HCT116 (cell line): ENCODE data around the gene GGCX. TPM values are rescaled to one million over a fixed set of nuclear protein-coding genes. Genes with fewer than 3 reads are reported as not detected.

ENCODE experiments used
- ATAC-seq: fragments of 200-7000 bp; cut with Tn5 transposase; 2 replicates; pipeline ENCODE4 v1.9.1; 2020; ENCODE audit warnings: mild to moderate bottlenecking, moderate library complexity
- BruUV-seq: library from RNA; stranded (reverse); fragments of 400-500 nt; replicated peaks from 2 replicates; lab custom pipeline; 2021; lab: Mats Ljungman, UMichigan
- CTCF ChIA-PET: fragments of 300-600 bp; sonication (Branson Sonifier 250); formaldehyde crosslinking; loops from one replicate; lab custom pipeline; 2021; ENCODE audit warnings: antibody characterized with exemption; lab: Charles Lee
- POLR2A ChIA-PET: fragments of 300-600, 350-600 bp; sonication (Branson Sonifier 250); formaldehyde crosslinking; loops from one replicate; lab custom pipeline; 2021; ENCODE audit warnings: antibody characterized with exemption; lab: Charles Lee
- RAD21 ChIA-PET, 2 experiments: fragments of 300-600 bp; sonication (Branson Sonifier 250); formaldehyde crosslinking; loops; one replicate each; lab custom pipeline; 2023; ENCODE audit warnings: low total read pairs in 2 of 2; ENCODE audit not compliant: uncharacterized antibody in 2 of 2, unreplicated experiment in 2 of 2, low non-redundant PET in 1 of 2; lab: Charles Lee
- DNase-seq: peaks from one replicate; pipeline ENCODE4 v3.0.0-alpha.2; 2010; ENCODE audit warnings: low read depth, low spot score
- H2AFZ ChIP-seq: fragments of 200-600 bp; shearing (Covaris generic), sonication (generic); 2 replicates; pipeline ENCODE4 v1.6.1; 2017; ENCODE audit warnings: low read depth, mixed run types, mixed read lengths, antibody characterized with exemption, low read length; ENCODE audit not compliant: poor library complexity, severe bottlenecking
- H3K27ac ChIP-seq: 2 replicates; pipeline ENCODE4 v1.5.1; 2012; ENCODE audit warnings: low read depth, low read length
- H3K27me3 ChIP-seq: fragments of 200-600 bp; sonication (generic); 2 replicates; pipeline ENCODE4 v1.6.1; 2016; ENCODE audit warnings: mixed run types, low read length, mixed read lengths; ENCODE audit not compliant: insufficient read depth
- H3K36me3 ChIP-seq, 2 experiments: fragments of 200-500 bp in 1 of 2; fragments of 200-600 bp in 1 of 2; sonication (Bioruptor generic) in 1 of 2; sonication (generic) in 1 of 2; 2 replicates each; pipeline versions ENCODE4 v1.5.1 to v1.6.1; 2014 to 2016; ENCODE audit warnings: low read length in 2 of 2, inconsistent platforms in 1 of 2, mixed read lengths in 1 of 2, mixed run types in 1 of 2; ENCODE audit not compliant: insufficient read depth in 2 of 2, control insufficient read depth in 1 of 2
- H3K4me1 ChIP-seq, 2 experiments: fragments of 200-600 bp in 1 of 2; sonication (generic) in 1 of 2; 2 replicates each; pipeline versions ENCODE4 v1.5.1 to v1.6.1; 2012 to 2017; ENCODE audit warnings: low read length in 2 of 2, inconsistent platforms in 1 of 2, mild to moderate bottlenecking in 1 of 2, mixed read lengths in 1 of 2, mixed run types in 1 of 2, moderate library complexity in 1 of 2; ENCODE audit not compliant: insufficient read depth in 2 of 2, control insufficient read depth in 1 of 2
- H3K4me2 ChIP-seq: fragments of 200-600 bp; sonication (generic); 2 replicates; pipeline ENCODE4 v1.6.1; 2017; ENCODE audit warnings: mixed run types, low read length, mixed read lengths
- H3K4me3 ChIP-seq, 2 experiments: fragments of 200-600 bp in 1 of 2; sonication (generic) in 1 of 2; replicated peaks in 1 of 2; 2 replicates each; pipeline ENCODE4 v1.5.1; 2011 to 2016; ENCODE audit warnings: low read length in 2 of 2, control low read depth in 1 of 2, low read depth in 1 of 2, mild to moderate bottlenecking in 1 of 2, mixed read lengths in 1 of 2, mixed run types in 1 of 2
- H3K79me2 ChIP-seq: fragments of 200-600 bp; sonication (generic); 2 replicates; pipeline ENCODE4 v1.6.1; 2017; ENCODE audit warnings: mild to moderate bottlenecking, mixed run types, low read length, moderate library complexity, mixed read lengths; ENCODE audit not compliant: insufficient read depth
- H3K9ac ChIP-seq: fragments of 200-600 bp; sonication (generic); 2 replicates; pipeline ENCODE4 v1.6.1; 2016; ENCODE audit warnings: low read length, mixed read lengths
- H3K9me2 ChIP-seq: fragments of 200-600 bp; sonication (generic), shearing (Covaris generic); 2 replicates; pipeline ENCODE4 v1.6.1; 2017; ENCODE audit warnings: mixed run types, mild to moderate bottlenecking, moderate library complexity; ENCODE audit not compliant: insufficient read depth
- H3K9me3 ChIP-seq, 2 experiments: fragments of 200-500 bp in 1 of 2; fragments of 200-600 bp in 1 of 2; sonication (Bioruptor generic) in 1 of 2; sonication (generic) in 1 of 2; 2 replicates each; pipeline ENCODE4 v1.6.1; 2014 to 2017; ENCODE audit warnings: low read length in 2 of 2, mixed read lengths in 2 of 2, inconsistent platforms in 1 of 2, low read depth in 1 of 2, mild to moderate bottlenecking in 1 of 2, mixed run types in 1 of 2, moderate library complexity in 1 of 2; ENCODE audit not compliant: control insufficient read depth in 1 of 2, insufficient read depth in 1 of 2
- H4K20me1 ChIP-seq: fragments of 200-600 bp; sonication (generic), shearing (Covaris generic); 2 replicates; pipeline ENCODE4 v1.6.1; 2017; ENCODE audit warnings: mixed run types, mild to moderate bottlenecking, moderate library complexity; ENCODE audit not compliant: insufficient read depth
- ATF3 ChIP-seq: IDR thresholded peaks from 2 replicates; pipeline ENCODE4 v1.6.1; 2012
- CBX3 ChIP-seq: IDR thresholded peaks from 2 replicates; pipeline ENCODE4 v1.6.1; 2012; ENCODE audit warnings: low read depth
- CTCF ChIP-seq, 3 experiments: fragments of 200-600 bp in 1 of 3; sonication (generic) in 1 of 3; IDR thresholded peaks in 2 of 3; conservative IDR thresholded peaks in 1 of 3; 2 replicates each; pipeline ENCODE4 v1.5.1; 2012 to 2017; ENCODE audit warnings: low read depth in 2 of 3, low read length in 2 of 3, antibody characterized with exemption in 1 of 3, borderline replicate concordance in 1 of 3, control low read depth in 1 of 3, mild to moderate bottlenecking in 1 of 3, mixed read lengths in 1 of 3, mixed run types in 1 of 3, moderate library complexity in 1 of 3; ENCODE audit not compliant: insufficient read depth in 1 of 3
- EGR1 ChIP-seq: IDR thresholded peaks from 2 replicates; pipeline ENCODE4 v1.6.1; 2012; ENCODE audit warnings: low read depth
- EZH2 ChIP-seq: fragments of 200-600 bp; sonication (generic); IDR thresholded peaks from 2 replicates; pipeline ENCODE4 v1.6.1; 2017; ENCODE audit warnings: antibody characterized with exemption, mixed run types
- FOSL1 ChIP-seq: IDR thresholded peaks from 2 replicates; pipeline ENCODE4 v1.6.1; 2012; ENCODE audit warnings: low read depth
- JUND ChIP-seq: IDR thresholded peaks from 2 replicates; pipeline ENCODE4 v1.6.1; 2012
- REST ChIP-seq: IDR thresholded peaks from 2 replicates; pipeline ENCODE4 v1.6.1; 2012; ENCODE audit warnings: low read depth
- SP1 ChIP-seq: IDR thresholded peaks from 2 replicates; pipeline ENCODE4 v1.6.1; 2012; ENCODE audit warnings: low read depth
- ZFX ChIP-seq: fragments of 450-650 bp; IDR thresholded peaks from 2 replicates; pipeline ENCODE4 v1.6.1; 2017
- ZNF274 ChIP-seq: fragments of 200-500 bp; sonication (Bioruptor generic); IDR thresholded peaks from 2 replicates; pipeline ENCODE4 v1.6.1; 2014; ENCODE audit warnings: mild to moderate bottlenecking, low read depth, low read length, inconsistent platforms
- intact Hi-C: fragments of 100-400 bp; cut with micrococcal nuclease; formaldehyde crosslinking; loops from 2 replicates; pipeline ENCODE4 v1.10.0; 2022
- total RNA-seq: library from RNA; stranded (reverse); gene quantifications from one replicate; pipeline ENCODE4 v1.2.1, GENCODE V29; 2021; ENCODE audit not compliant: unreplicated experiment

GGCX gene
- total RNA-seq, 1 experiment from 2014 or later = 43.5 TPM

- H3K9ac ChIP-seq = peak overlapping the region; percentile 22
- POLR2A ChIA-PET = interaction anchor here (1.2 to 3.6 kb wide), 3 partner anchors 12 to 43 kb away, joined by 4 to 47 read pairs (median 4); partner anchors contain the start of gene MAT2A
- no peak for ATAC-seq
These were observed 58.6 kb downstream of the GGCX start for GRCh38 chr2:85502720-85503119.

More at GRCh38 chr2:85502720-85503119, 58.6 kb downstream of the GGCX start:
- BruUV-seq = no TSS peak
- RAD21 ChIA-PET = no interaction called here
- H4K20me1 ChIP-seq = no peaks in the 10 kb centered on the region
- intact Hi-C loops = no loop called here
- no peaks in the 10 kb centered on the region for H3K36me3 ChIP-seq
- H3K4me1 ChIP-seq = peaks cover 55 to 84% of the 10 kb centered on the region in 2 experiments
- H3K27ac ChIP-seq = peak overlapping the region; percentile 43; the same call in 1 of the 2 replicates
- no peaks in the 10 kb centered on the region for H3K9me2 ChIP-seq
- no peaks in the 10 kb centered on the region; a peak in 1 of 4 replicates for H3K9me3 ChIP-seq
- H3K4me2 ChIP-seq = peak overlapping the region; percentile 57
- DNase-seq = no peak
- no peak overlapping the region for H3K4me3 ChIP-seq
- CTCF ChIA-PET = interaction anchor here (0.6 kb wide), 1 partner anchor 35 kb away, joined by 4 read pairs; no protein-coding TSS in a partner anchor
- no peaks in the 10 kb centered on the region for H3K79me2 ChIP-seq
- peak overlapping the region; percentile 72 for H2AFZ ChIP-seq
- TF ChIP-seq FOSL1 (no peak), CTCF (IDR thresholded peaks at IDR 0.05 in 2 of 3, conservative IDR thresholded peaks at IDR 0.05 in 1 of 3; ENCODE audit: borderline replicate concordance in 1 of 3, insufficient read depth in 1 of 3, low read depth in 2 of 3, low read length in 2 of 3) (no peak), ZFX (no peak), SP1 (no peak), ZNF274 (no peak), JUND (no peak), EGR1 (no peak), REST (no peak), CBX3 (no peak), EZH2 (no peak), ATF3 (no peak)
- no peaks in the 10 kb centered on the region for H3K27me3 ChIP-seq
